Natural killer cell (primary cell): ENCODE results near the gene ITPR1. TPM values are rescaled to one million over a fixed set of nuclear protein-coding genes. Genes with fewer than 3 reads are reported as not detected.

ENCODE experiments used
- ATAC-seq, 3 donors: fragments of 150-1000 bp in 2 of 3; fragments of 200-7000 bp in 1 of 3; cut with Tn5 transposase; 1 replicate in 1 of 3; 2 replicates in 2 of 3; pipeline ENCODE4 v1.10.0; 2021; ENCODE audit warnings: mild to moderate bottlenecking in 2 of 3, moderate library complexity in 2 of 3
- DNase-seq, 2 donors: peaks; one replicate each; pipeline versions ENCODE4 v3.0.0 to v3.0.0-alpha.2; 2013 to 2021; ENCODE audit warnings: mixed read lengths in 1 of 2
- H3K27ac ChIP-seq: one replicate; pipeline ENCODE4 v1.5.1; 2013; ENCODE audit warnings: mild to moderate bottlenecking, low read length
- H3K27me3 ChIP-seq: one replicate; pipeline ENCODE4 v1.6.1; 2013; ENCODE audit warnings: low read length; ENCODE audit not compliant: control insufficient read depth, insufficient read depth
- H3K36me3 ChIP-seq: one replicate; pipeline ENCODE4 v1.6.1; 2013; ENCODE audit warnings: low read length; ENCODE audit not compliant: control insufficient read depth, insufficient read depth
- H3K4me1 ChIP-seq: one replicate; pipeline ENCODE4 v1.6.1; 2013; ENCODE audit warnings: low read length; ENCODE audit not compliant: control insufficient read depth, insufficient read depth
- H3K4me3 ChIP-seq: one replicate; pipeline ENCODE4 v1.5.1; 2013; ENCODE audit warnings: low read length
- H3K9me3 ChIP-seq: one replicate; pipeline ENCODE4 v1.6.1; 2013; ENCODE audit warnings: low read length; ENCODE audit not compliant: control insufficient read depth, insufficient read depth
- H3K27ac Mint-ChIP-seq, 2 donors: one replicate each; pipeline ENCODE4 v1.8.0; 2022; ENCODE audit warnings: mild to moderate bottlenecking in 2 of 2, mixed read lengths in 2 of 2, moderate library complexity in 1 of 2
- H3K27me3 Mint-ChIP-seq, 2 donors: one replicate each; pipeline ENCODE4 v1.8.0; 2022; ENCODE audit warnings: low read depth in 2 of 2, mixed read lengths in 2 of 2
- H3K36me3 Mint-ChIP-seq: one replicate; pipeline ENCODE4 v1.8.0; 2022; ENCODE audit warnings: mixed read lengths
- H3K4me1 Mint-ChIP-seq, 2 donors: one replicate each; pipeline ENCODE4 v1.8.0; 2022; ENCODE audit warnings: mixed read lengths in 2 of 2
- H3K4me3 Mint-ChIP-seq: one replicate; pipeline ENCODE4 v1.8.0; 2022; ENCODE audit warnings: mild to moderate bottlenecking, moderate library complexity, mixed read lengths
- H3K9me3 Mint-ChIP-seq, 2 donors: one replicate each; pipeline ENCODE4 v1.8.0; 2022; ENCODE audit warnings: mixed read lengths in 2 of 2
- CTCF ChIP-seq: fragments of 200-600 bp; IDR thresholded peaks from one replicate; pipeline ENCODE4 v1.8.0; 2022; ENCODE audit warnings: antibody characterized with exemption
- WGBS: methylation state at CpG from one replicate; pipeline ENCODE4 v1.1.7; 2013; ENCODE audit warnings: missing lambda C conversion rate; ENCODE audit not compliant: insufficient coverage; 5-methylcytosine and 5-hydroxymethylcytosine counted together
- intact Hi-C: fragments of 100-400 bp; cut with micrococcal nuclease; formaldehyde crosslinking; loops from one replicate; pipeline ENCODE4 v1.14.2; 2022
- total RNA-seq, 4 donors: library from RNA; stranded (reverse); fragments of 120-200 nt in 1 of 4; gene quantifications; one replicate each; pipeline versions ENCODE4 v1.2.3 to v1.2.4, GENCODE V29; 2013 to 2022

ITPR1 gene
- total RNA-seq, 3 donors from 2014 or later (not counting 1 experiment from before 2014, with no cell fraction given): 86.7 to 123 (median 94.8) TPM

GRCh38 chr3:4532535-4533112 lies 39.5 kb downstream of the ITPR1 start:
- H3K4me1 ChIP-seq: no peaks in the 10 kb centered on the region
- DNase-seq: no peak
- peaks cover 3% of the 10 kb centered on the region for H3K9me3 ChIP-seq
- no peaks in the 10 kb centered on the region for H3K27me3 ChIP-seq
- ATAC-seq: no peak
- TF ChIP-seq CTCF: no peak
- Mint-ChIP-seq H3K36me3 (no peaks in the 10 kb centered on the region), H3K9me3 (peaks cover 0 to 2% of the 10 kb centered on the region in 2 donors), H3K27ac (no peak overlapping the region), H3K4me1 (peaks cover 22 to 54% of the 10 kb centered on the region in 2 donors), H3K4me3 (no peak overlapping the region), H3K27me3 (no peaks in the 10 kb centered on the region)
- no peak overlapping the region for H3K4me3 ChIP-seq
- no peak overlapping the region for H3K27ac ChIP-seq
- intact Hi-C loops: no loop called here
- WGBS: 88% methylated on average over 11 of the region's 11 CpGs
- H3K36me3 ChIP-seq: no peaks in the 10 kb centered on the region

- 42% methylated on average over 14 of the region's 14 CpGs for WGBS
- peaks cover 22 to 54% of the 10 kb centered on the region in 2 donors for H3K4me1 Mint-ChIP-seq
- H3K36me3 ChIP-seq: no peaks in the 10 kb centered on the region
- TF ChIP-seq CTCF: no peak
- DNase-seq: no peak
- no peak overlapping the region for H3K27ac Mint-ChIP-seq
- no peak overlapping the region for H3K27ac ChIP-seq
- H3K27me3 ChIP-seq: no peaks in the 10 kb centered on the region
- H3K27me3 Mint-ChIP-seq: no peaks in the 10 kb centered on the region
- intact Hi-C loops: no loop called here
- peaks cover 0 to 4% of the 10 kb centered on the region in 2 donors for H3K9me3 Mint-ChIP-seq
- peaks cover 3% of the 10 kb centered on the region for H3K9me3 ChIP-seq
- ATAC-seq: no peak
- no peak overlapping the region for H3K4me3 Mint-ChIP-seq
- no peaks in the 10 kb centered on the region for H3K4me1 ChIP-seq
- no peak overlapping the region for H3K4me3 ChIP-seq
- no peaks in the 10 kb centered on the region for H3K36me3 Mint-ChIP-seq
Measured at GRCh38 chr3:4533489-4534443, 40.6 kb downstream of the ITPR1 start.

GRCh38 chr3:4534906-4535305 lies 41.8 kb downstream of the ITPR1 start:
- Histone ChIP-seq H3K36me3 (no peaks in the 10 kb centered on the region), H3K27me3 (no peaks in the 10 kb centered on the region), H3K4me3 (no peak overlapping the region), H3K4me1 (no peaks in the 10 kb centered on the region), H3K9me3 (peaks cover 3% of the 10 kb centered on the region), H3K27ac (no peak overlapping the region)
- intact Hi-C loops: no loop called here
- H3K27ac Mint-ChIP-seq: no peak overlapping the region
- H3K4me1 Mint-ChIP-seq: peaks cover 22 to 58% of the 10 kb centered on the region in 2 donors
- 62% methylated on average over 2 of the region's 5 CpGs for WGBS
- ATAC-seq: no peak
- no peak for TF ChIP-seq CTCF
- H3K9me3 Mint-ChIP-seq: peaks cover 0 to 4% of the 10 kb centered on the region in 2 donors
- H3K4me3 Mint-ChIP-seq: no peak overlapping the region
- DNase-seq: no peak
- no peaks in the 10 kb centered on the region for H3K27me3 Mint-ChIP-seq
- H3K36me3 Mint-ChIP-seq: no peaks in the 10 kb centered on the region
